ENCODE data around the gene NDUFS6. TPM values are rescaled to one million over a fixed set of nuclear protein-coding genes. Genes with fewer than 3 reads are reported as not detected.
"Not testable (repeated sequence)": the region's sequence is repeated elsewhere in the genome, so short reads cannot be mapped to it uniquely, and the experiment has no call there.

The NDUFS6 gene
- total RNA-seq, 2 experiments from 2014 or later: 20.8 to 31.7 TPM

GRCh38 chr5:1809416-1810035 lies 8.3 kb downstream of the NDUFS6 start:
- Mint-ChIP-seq H3K9me3 (no peaks in the 10 kb centered on the region), H3K4me3 (no peak overlapping the region), H3K27ac (no peak overlapping the region), H3K27me3 (no peaks in the 10 kb centered on the region), H3K4me1 (peaks cover 11% of the 10 kb centered on the region), H3K36me3 (ENCODE audit: low read depth) (peaks cover 32% of the 10 kb centered on the region)
- CTCF ChIA-PET: no interaction called here
- POLR2A ChIA-PET: no interaction called here
- DNase-seq: no peak

- H3K36me3 Mint-ChIP-seq (ENCODE audit: low read depth): peaks cover 37% of the 10 kb centered on the region
- CTCF ChIA-PET: interaction anchor here (1.0 kb wide), 1 partner anchor 9 kb away, joined by 3 read pairs; no protein-coding TSS in a partner anchor
- no peaks in the 10 kb centered on the region for H3K27me3 Mint-ChIP-seq
- H3K4me1 Mint-ChIP-seq: peaks cover 11% of the 10 kb centered on the region
- no peaks in the 10 kb centered on the region for H3K9me3 Mint-ChIP-seq
- no peak for DNase-seq
- POLR2A ChIA-PET: no interaction called here
- no peak overlapping the region for H3K4me3 Mint-ChIP-seq
- no peak overlapping the region for H3K27ac Mint-ChIP-seq
Measured at GRCh38 chr5:1810581-1811101, 9.4 kb downstream of the NDUFS6 start.

- Mint-ChIP-seq H3K9me3 (no peaks in the 10 kb centered on the region), H3K36me3 (ENCODE audit: low read depth) (peaks cover 49% of the 10 kb centered on the region), H3K4me1 (no peaks in the 10 kb centered on the region), H3K4me3 (no peak overlapping the region), H3K27ac (no peak overlapping the region), H3K27me3 (no peaks in the 10 kb centered on the region)
- ChIA-PET CTCF (no interaction called here), POLR2A (no interaction called here)
- no peak for DNase-seq
Measured at GRCh38 chr5:1814183-1815020, 13.2 kb downstream of the NDUFS6 start.

GRCh38 chr5:1815071-1815786 lies 14.0 kb downstream of the NDUFS6 start:
- H3K27ac Mint-ChIP-seq: no peak overlapping the region
- ChIA-PET CTCF (no interaction called here), POLR2A (no interaction called here)
- H3K27me3 Mint-ChIP-seq: no peaks in the 10 kb centered on the region
- no peak overlapping the region for H3K4me3 Mint-ChIP-seq
- no peaks in the 10 kb centered on the region for H3K9me3 Mint-ChIP-seq
- H3K4me1 Mint-ChIP-seq: no peaks in the 10 kb centered on the region
- DNase-seq: no peak
- peaks cover 49% of the 10 kb centered on the region for H3K36me3 Mint-ChIP-seq (ENCODE audit: low read depth)

GRCh38 chr5:1815881-1816292 lies 14.7 kb downstream of the NDUFS6 start:
- CTCF ChIA-PET: no interaction called here
- DNase-seq: no peak
- H3K36me3 Mint-ChIP-seq (ENCODE audit: low read depth): peaks cover 53% of the 10 kb centered on the region

GRCh38 chr5:1816495-1817089 lies 15.4 kb downstream of the NDUFS6 start:
- peaks cover 60% of the 10 kb centered on the region for H3K36me3 Mint-ChIP-seq (ENCODE audit: low read depth)
- H3K27me3 Mint-ChIP-seq, CTCF ChIA-PET, DNase-seq, H3K27ac Mint-ChIP-seq, H3K4me3 Mint-ChIP-seq, H3K4me1 Mint-ChIP-seq, POLR2A ChIA-PET, H3K9me3 Mint-ChIP-seq: not testable (repeated sequence)

More at GRCh38 chr5:1815881-1816292, 14.7 kb downstream of the NDUFS6 start:
- POLR2A ChIA-PET: no interaction called here
- no peak overlapping the region for H3K27ac Mint-ChIP-seq
- H3K27me3 Mint-ChIP-seq: no peaks in the 10 kb centered on the region
- no peaks in the 10 kb centered on the region for H3K4me1 Mint-ChIP-seq
- H3K9me3 Mint-ChIP-seq: no peaks in the 10 kb centered on the region
- H3K4me3 Mint-ChIP-seq: no peak overlapping the region

GRCh38 chr5:1817261-1818043 lies 16.2 kb downstream of the NDUFS6 start:
- H3K36me3 Mint-ChIP-seq (ENCODE audit: low read depth): peaks cover 61% of the 10 kb centered on the region
- no peak overlapping the region for H3K27ac Mint-ChIP-seq
- no peaks in the 10 kb centered on the region for H3K9me3 Mint-ChIP-seq
- CTCF ChIA-PET: no interaction called here
- H3K4me3 Mint-ChIP-seq: no peak overlapping the region
- no peaks in the 10 kb centered on the region for H3K27me3 Mint-ChIP-seq
- POLR2A ChIA-PET: no interaction called here
- no peak for DNase-seq
- no peaks in the 10 kb centered on the region for H3K4me1 Mint-ChIP-seq

- POLR2A ChIA-PET: no interaction called here
- Mint-ChIP-seq H3K4me1 (no peaks in the 10 kb centered on the region), H3K27me3 (no peaks in the 10 kb centered on the region), H3K9me3 (no peaks in the 10 kb centered on the region), H3K36me3 (ENCODE audit: low read depth) (peaks cover 61% of the 10 kb centered on the region), H3K27ac (no peak overlapping the region), H3K4me3 (no peak overlapping the region)
- DNase-seq: no peak
- CTCF ChIA-PET: no interaction called here
Measured at GRCh38 chr5:1818784-1819183, 17.6 kb downstream of the NDUFS6 start.

GRCh38 chr5:1819458-1819857 lies 18.3 kb downstream of the NDUFS6 start:
- H3K4me1 Mint-ChIP-seq: no peaks in the 10 kb centered on the region

GRCh38 chr5:1820381-1820780 lies 19.2 kb downstream of the NDUFS6 start:
- Mint-ChIP-seq H3K4me1 (no peaks in the 10 kb centered on the region), H3K27me3 (no peaks in the 10 kb centered on the region), H3K27ac (no peak overlapping the region), H3K4me3 (no peak overlapping the region), H3K9me3 (no peaks in the 10 kb centered on the region), H3K36me3 (ENCODE audit: low read depth) (peaks cover 47% of the 10 kb centered on the region)
- DNase-seq: no peak
- CTCF ChIA-PET: no interaction called here
- POLR2A ChIA-PET: no interaction called here

More at GRCh38 chr5:1819458-1819857, 18.3 kb downstream of the NDUFS6 start:
- Mint-ChIP-seq H3K9me3 (no peaks in the 10 kb centered on the region), H3K4me3 (no peak overlapping the region), H3K36me3 (ENCODE audit: low read depth) (peaks cover 54% of the 10 kb centered on the region), H3K27me3 (no peaks in the 10 kb centered on the region), H3K27ac (no peak overlapping the region)
- no peak for DNase-seq
- ChIA-PET CTCF (no interaction called here), POLR2A (no interaction called here)

- Mint-ChIP-seq H3K4me1 (no peaks in the 10 kb centered on the region), H3K36me3 (ENCODE audit: low read depth) (peaks cover 42% of the 10 kb centered on the region), H3K9me3 (no peaks in the 10 kb centered on the region), H3K27ac (no peak overlapping the region), H3K27me3 (no peaks in the 10 kb centered on the region), H3K4me3 (no peak overlapping the region)
- CTCF ChIA-PET: no interaction called here
- no peak for DNase-seq
- POLR2A ChIA-PET: no interaction called here
Measured at GRCh38 chr5:1820926-1821325, 19.7 kb downstream of the NDUFS6 start.

GRCh38 chr5:1821862-1822261 lies 20.7 kb downstream of the NDUFS6 start:
- ChIA-PET POLR2A (no interaction called here), CTCF (no interaction called here)
- Mint-ChIP-seq H3K9me3 (no peaks in the 10 kb centered on the region), H3K4me3 (no peak overlapping the region), H3K27me3 (no peaks in the 10 kb centered on the region), H3K4me1 (no peaks in the 10 kb centered on the region), H3K27ac (no peak overlapping the region), H3K36me3 (ENCODE audit: low read depth) (peaks cover 36% of the 10 kb centered on the region)
- DNase-seq: no peak
